CD4-positive, alpha-beta T cell (primary cell): ENCODE data around the gene BCL2. TPM values are rescaled to one million over a fixed set of nuclear protein-coding genes. Genes with fewer than 3 reads are reported as not detected.

Experiments used
- ATAC-seq: fragments of 200-7000 bp; cut with Tn5 transposase; one replicate; pipeline ENCODE4 v1.10.0; 2022; ENCODE audit warnings: mild to moderate bottlenecking; ENCODE audit not compliant: poor library complexity
- CTCF ChIA-PET: fragments of 350-600 bp; sonication (Branson Sonifier 250); formaldehyde crosslinking; loops from one replicate; lab custom pipeline; 2021; ENCODE audit warnings: antibody characterized with exemption, inconsistent platforms; lab: Charles Lee
- POLR2A ChIA-PET: fragments of 350-600 bp; sonication (Branson Sonifier 250); formaldehyde crosslinking; loops from one replicate; lab custom pipeline; 2021; ENCODE audit warnings: antibody characterized with exemption, inconsistent platforms; lab: Charles Lee
- DNase-seq, 14 experiments: peaks; one replicate each; pipeline ENCODE4 v3.0.0-alpha.2; 2013 to 2020; ENCODE audit warnings: mixed read lengths in 2 of 14
- H3K27ac ChIP-seq, 2 donors: one replicate each; pipeline versions ENCODE4 v1.5.1 to v1.7.0; 2013; ENCODE audit warnings: low read length in 2 of 2, low read depth in 1 of 2, mild to moderate bottlenecking in 1 of 2
- H3K27me3 ChIP-seq, 2 experiments: 1 replicate in 1 of 2; 2 replicates in 1 of 2; pipeline versions ENCODE4 v1.6.1 to v1.7.0; 2013; ENCODE audit warnings: low read length in 2 of 2, control low read depth in 1 of 2, mild to moderate bottlenecking in 1 of 2, moderate library complexity in 1 of 2; ENCODE audit not compliant: insufficient read depth in 2 of 2, control insufficient read depth in 1 of 2
- H3K36me3 ChIP-seq: one replicate; pipeline ENCODE4 v1.6.1; 2013; ENCODE audit warnings: low read length, control low read depth; ENCODE audit not compliant: insufficient read depth
- H3K4me1 ChIP-seq: one replicate; pipeline ENCODE4 v1.6.1; 2013; ENCODE audit warnings: low read length, control low read depth; ENCODE audit not compliant: insufficient read depth
- H3K4me3 ChIP-seq: one replicate; pipeline ENCODE4 v1.5.1; 2013; ENCODE audit warnings: mild to moderate bottlenecking, low read length, moderate library complexity
- H3K9me3 ChIP-seq, 2 experiments: 1 replicate in 1 of 2; 2 replicates in 1 of 2; pipeline versions ENCODE4 v1.6.1 to v1.7.0; 2013; ENCODE audit warnings: low read length in 2 of 2, mild to moderate bottlenecking in 2 of 2, control low read depth in 1 of 2, moderate library complexity in 1 of 2; ENCODE audit not compliant: control insufficient read depth in 1 of 2, insufficient read depth in 1 of 2
- H3K27ac Mint-ChIP-seq: one replicate; pipeline ENCODE4 v1.8.0; 2020; ENCODE audit warnings: mixed read lengths
- H3K27me3 Mint-ChIP-seq: one replicate; pipeline ENCODE4 v1.8.0; 2021; ENCODE audit warnings: mixed read lengths
- H3K36me3 Mint-ChIP-seq: one replicate; pipeline ENCODE4 v1.8.0; 2021; ENCODE audit warnings: low read depth, mixed read lengths
- H3K4me1 Mint-ChIP-seq: one replicate; pipeline ENCODE4 v1.8.0; 2021; ENCODE audit warnings: low read depth, mixed read lengths
- H3K4me3 Mint-ChIP-seq: one replicate; pipeline ENCODE4 v1.8.0; 2020; ENCODE audit warnings: mild to moderate bottlenecking, mixed read lengths
- H3K9me3 Mint-ChIP-seq: one replicate; pipeline ENCODE4 v1.8.0; 2020; ENCODE audit warnings: mixed read lengths
- CTCF ChIP-seq: fragments of 200-600 bp; IDR thresholded peaks from one replicate; pipeline ENCODE4 v1.8.0; 2022; ENCODE audit warnings: antibody characterized with exemption, mild to moderate bottlenecking
- intact Hi-C, 2 experiments: fragments of 100-400 bp; cut with DNase I in 1 of 2; cut with micrococcal nuclease in 1 of 2; formaldehyde crosslinking; loops; one replicate each; pipeline versions ENCODE4 v1.15.1 to v1.9.0; 2023 to 2025; cut with DNase I, micrococcal nuclease
- total RNA-seq, 174 experiments: library from RNA in 2 of 174; stranded (reverse) in 2 of 174; gene quantifications; one replicate each; pipeline ENCODE4 v1.2.3 and lab custom pipeline; 2021 to 2026

Gene BCL2
- total RNA-seq, 2 experiments from 2014 or later = 40.1 to 40.3 TPM

DNA sequence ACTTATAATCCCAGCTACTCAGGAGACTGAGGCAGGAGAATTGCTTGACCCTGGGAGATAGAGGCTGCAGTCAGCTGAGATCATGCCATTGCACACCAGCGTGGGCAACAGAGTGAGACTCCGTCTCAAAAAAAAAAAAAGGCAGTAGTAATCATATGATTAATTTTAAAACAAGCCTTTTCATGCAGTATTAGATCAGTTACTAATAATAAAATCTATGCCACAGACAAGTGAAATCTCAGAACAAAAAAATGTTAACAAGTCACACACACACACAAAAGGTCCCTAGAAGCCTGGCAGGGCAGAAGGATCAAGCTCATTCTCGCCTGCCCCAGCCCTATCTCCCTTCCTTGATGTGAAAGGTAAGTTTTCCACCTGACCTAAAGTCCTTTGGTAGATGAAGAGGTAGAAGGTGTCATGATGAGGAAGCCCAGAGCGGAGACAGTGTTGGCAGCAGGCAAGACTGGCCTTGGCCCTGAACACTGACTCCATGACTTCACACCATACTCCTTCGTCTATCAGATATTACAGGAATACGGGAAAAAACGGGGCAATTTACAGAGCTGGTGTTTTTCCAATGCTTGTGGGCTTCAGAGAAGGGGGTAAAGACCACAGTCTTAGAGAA, 36.8 kb upstream of the BCL2 start:
- Histone ChIP-seq H3K27me3 (no peaks in the 10 kb centered on the region), H3K4me3 (no peak overlapping the region), H3K9me3 (no peaks in the 10 kb centered on the region), H3K27ac (no peak overlapping the region), H3K36me3 (peaks cover 78% of the 10 kb centered on the region), H3K4me1 (no peaks in the 10 kb centered on the region)
- no peak overlapping the region for H3K4me3 Mint-ChIP-seq
- no peak overlapping the region for H3K27ac Mint-ChIP-seq
- TF ChIP-seq CTCF = no peak
- POLR2A ChIA-PET = interaction anchor here (1.0 to 2.5 kb wide), 2 partner anchors 9 to 39 kb away, joined by 3 to 9 read pairs; no protein-coding TSS in a partner anchor
- CTCF ChIA-PET = interaction anchor here (1.2 kb wide), 1 partner anchor 83 kb away, joined by 3 read pairs; no protein-coding TSS in a partner anchor
- H3K4me1 Mint-ChIP-seq = no peaks in the 10 kb centered on the region
- H3K9me3 Mint-ChIP-seq = no peaks in the 10 kb centered on the region
- no peaks in the 10 kb centered on the region for H3K27me3 Mint-ChIP-seq
- DNase-seq (no peak), ATAC-seq (no peak)
- intact Hi-C loops = no loop called here
- peaks cover 65% of the 10 kb centered on the region for H3K36me3 Mint-ChIP-seq

GRCh38 chr18:63350230-63350629, 30.7 kb upstream of the BCL2 start:
- no peak overlapping the region for H3K27ac Mint-ChIP-seq
- Histone ChIP-seq H3K4me3 (no peak overlapping the region), H3K27me3 (no peaks in the 10 kb centered on the region), H3K27ac (no peak overlapping the region), H3K4me1 (no peaks in the 10 kb centered on the region), H3K9me3 (no peaks in the 10 kb centered on the region), H3K36me3 (peaks cover 88% of the 10 kb centered on the region)
- ATAC-seq = no peak
- H3K27me3 Mint-ChIP-seq = no peaks in the 10 kb centered on the region
- intact Hi-C loops = no loop called here
- DNase-seq = no peak
- no peaks in the 10 kb centered on the region for H3K4me1 Mint-ChIP-seq
- POLR2A ChIA-PET = interaction anchor here (1.3 to 1.4 kb wide), 2 partner anchors 16 to 18 kb away, joined by 3 to 4 read pairs; no protein-coding TSS in a partner anchor
- TF ChIP-seq CTCF = no peak
- no peaks in the 10 kb centered on the region for H3K9me3 Mint-ChIP-seq
- H3K4me3 Mint-ChIP-seq = no peak overlapping the region
- CTCF ChIA-PET = no interaction called here
- H3K36me3 Mint-ChIP-seq = peaks cover 82% of the 10 kb centered on the region

- TF ChIP-seq CTCF = no peak
- ChIA-PET POLR2A (no interaction called here), CTCF (no interaction called here)
- Histone ChIP-seq H3K27me3 (no peaks in the 10 kb centered on the region), H3K4me3 (no peak overlapping the region), H3K9me3 (no peaks in the 10 kb centered on the region), H3K36me3 (peaks cover 87% of the 10 kb centered on the region), H3K27ac (no peak overlapping the region), H3K4me1 (no peaks in the 10 kb centered on the region)
- Mint-ChIP-seq H3K27ac (no peak overlapping the region), H3K4me3 (no peak overlapping the region), H3K36me3 (peaks cover 84% of the 10 kb centered on the region), H3K4me1 (no peaks in the 10 kb centered on the region), H3K27me3 (no peaks in the 10 kb centered on the region), H3K9me3 (no peaks in the 10 kb centered on the region)
- intact Hi-C loops = no loop called here
- ATAC-seq = no peak
- no peak for DNase-seq
These were observed 29.1 kb upstream of the BCL2 start for GRCh38 chr18:63348508-63349136.
